HG03378 (cell line): Measurements from ENCODE around the gene SLC1A3.
"Not testable (repeated sequence)": the region's sequence is repeated elsewhere in the genome, so short reads cannot be mapped to it uniquely, and the experiment has no call there.

Experiments
- ATAC-seq: cut with Tn5 transposase; IDR thresholded peaks from one replicate; pipeline ENCODE4 v1.9.1; 2021; ENCODE audit warnings: mild to moderate bottlenecking, moderate library complexity; ENCODE audit not compliant: unreplicated experiment

Gene SLC1A3

DNA sequence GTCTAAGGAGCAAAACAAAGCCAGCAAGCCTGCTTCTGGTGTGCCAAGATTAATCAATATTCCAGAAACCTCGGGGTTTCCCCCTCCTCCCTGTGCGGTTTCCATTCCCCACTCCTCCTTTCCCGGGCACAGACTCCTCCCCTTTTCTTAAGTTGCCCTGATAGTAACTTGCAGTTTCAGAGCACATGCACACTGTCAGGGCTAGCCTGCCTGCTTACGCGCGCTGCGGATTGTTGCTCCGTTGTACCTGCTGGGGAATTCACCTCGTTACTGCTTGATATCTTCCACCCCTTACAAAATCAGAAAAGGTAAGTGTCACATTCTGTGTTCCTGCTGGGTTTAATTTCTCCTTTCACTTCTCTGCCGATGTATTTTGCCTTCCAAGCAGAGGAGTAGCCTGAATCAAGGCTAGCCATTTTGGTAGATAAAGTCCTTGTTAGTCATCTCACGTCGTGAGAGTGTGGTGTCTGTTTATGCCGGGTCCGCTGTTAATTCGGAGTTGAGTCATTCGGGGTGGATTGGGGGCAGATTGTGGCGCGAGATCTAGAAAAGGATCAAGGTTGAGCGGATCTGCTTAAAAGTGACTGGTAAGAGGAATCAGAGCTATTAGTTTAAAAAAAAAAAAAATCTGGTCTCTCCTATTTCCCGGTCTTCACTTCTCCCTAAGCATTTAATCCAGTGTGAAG, at the start of gene SLC1A3:
Gene SLC1A3, plus strand, starts transcription at position 179 of the 686 bp plus-strand sequence. CDS start 1,818 bp downstream, outside the sequence.
- ATAC-seq: peak; percentile 84

DNA sequence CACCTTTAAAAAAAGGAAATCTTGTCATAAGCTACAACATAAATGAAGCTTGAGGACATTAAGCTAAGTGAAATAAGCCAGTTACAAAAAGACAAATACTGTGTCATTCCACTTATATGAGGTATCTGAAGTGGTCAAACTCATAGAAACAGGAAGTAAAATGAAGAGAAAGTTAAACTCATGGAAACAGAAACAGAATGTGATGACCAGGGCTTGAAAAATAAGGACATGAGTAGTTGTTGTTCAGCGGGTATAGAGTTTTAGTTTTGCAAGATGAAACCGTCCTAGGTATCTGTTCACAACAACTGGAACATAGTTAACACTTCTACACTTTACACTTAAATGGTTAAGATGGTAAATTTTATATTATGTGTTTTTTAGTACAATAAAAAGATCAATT, 47.8 kb upstream of the SLC1A3 start:
- no peak for ATAC-seq

DNA sequence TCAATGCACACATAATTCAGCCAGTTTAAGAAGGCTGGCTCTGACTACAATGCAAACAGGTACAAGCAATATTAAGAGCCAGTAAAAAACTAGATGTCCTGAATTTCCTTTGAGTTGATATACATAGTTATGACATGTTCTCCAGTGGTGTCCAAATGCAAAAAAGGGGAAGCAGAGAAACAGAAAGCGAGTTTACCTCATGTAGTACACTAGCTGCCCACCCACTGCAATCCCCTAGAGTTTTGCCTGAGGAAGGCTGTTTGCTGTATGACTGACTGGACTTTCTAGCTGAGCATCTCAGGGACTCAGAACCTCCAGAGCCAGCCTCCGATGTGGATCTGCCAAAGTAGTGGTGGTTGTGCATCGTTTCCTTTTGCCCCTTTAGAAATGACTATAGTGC, 44.8 kb upstream of the SLC1A3 start:
- ATAC-seq: no peak

DNA sequence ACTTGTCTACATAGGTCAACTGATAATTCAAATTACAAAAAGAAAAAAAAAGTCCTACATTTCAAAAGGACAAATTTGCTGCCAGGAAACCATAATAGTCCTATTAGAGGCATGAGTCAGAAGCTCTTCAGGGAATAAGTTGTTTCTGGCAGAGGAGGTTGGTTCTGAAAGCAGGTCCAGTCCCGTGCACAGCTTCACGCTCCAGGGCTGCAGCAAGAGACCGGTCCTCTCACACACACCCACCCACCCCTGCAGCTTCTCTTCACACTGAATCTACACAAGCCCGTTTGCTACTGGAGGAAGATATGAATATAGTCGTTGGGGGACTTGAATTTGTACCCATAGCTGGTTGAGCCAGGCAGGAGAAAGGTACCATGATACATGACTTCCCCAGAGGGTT, 36.9 kb upstream of the SLC1A3 start:
- no peak for ATAC-seq

DNA sequence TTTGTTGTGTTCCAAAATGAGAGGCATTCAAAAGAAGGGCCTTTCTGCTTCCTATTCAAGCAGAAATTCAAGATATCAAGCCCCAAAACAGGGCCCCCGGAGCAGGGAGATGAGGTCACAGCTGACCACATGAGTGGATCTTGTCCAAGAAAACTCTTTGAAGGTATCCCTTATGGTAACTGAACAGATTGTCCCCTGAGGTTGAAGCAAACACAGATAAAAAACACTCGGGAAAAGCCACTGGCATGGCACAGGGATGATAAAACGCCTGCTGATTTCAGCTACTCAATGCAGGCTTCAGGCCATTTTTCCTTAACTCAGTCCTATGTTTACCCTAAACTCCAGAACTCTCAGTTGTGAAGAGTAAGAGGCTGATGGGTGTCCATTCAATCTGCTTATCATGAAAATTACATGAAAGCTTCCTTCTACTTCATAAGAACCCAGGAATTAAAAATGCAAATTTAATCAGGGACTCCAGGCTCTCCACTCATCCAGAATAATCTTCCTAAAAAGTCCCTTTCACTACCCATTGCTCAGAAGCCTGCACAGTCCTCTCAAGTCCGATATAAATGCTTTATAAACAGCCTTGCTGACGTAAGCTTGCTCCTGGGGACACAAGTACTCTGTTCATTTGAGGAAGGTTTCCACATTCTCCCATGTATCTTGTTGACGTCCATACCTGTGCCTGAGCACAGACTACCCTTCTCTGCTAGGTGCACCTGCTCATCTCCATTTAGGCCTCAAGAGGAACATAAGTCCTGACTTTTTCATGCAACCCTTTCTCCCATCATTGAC, 35.9 kb upstream of the SLC1A3 start:
- ATAC-seq: no peak

DNA sequence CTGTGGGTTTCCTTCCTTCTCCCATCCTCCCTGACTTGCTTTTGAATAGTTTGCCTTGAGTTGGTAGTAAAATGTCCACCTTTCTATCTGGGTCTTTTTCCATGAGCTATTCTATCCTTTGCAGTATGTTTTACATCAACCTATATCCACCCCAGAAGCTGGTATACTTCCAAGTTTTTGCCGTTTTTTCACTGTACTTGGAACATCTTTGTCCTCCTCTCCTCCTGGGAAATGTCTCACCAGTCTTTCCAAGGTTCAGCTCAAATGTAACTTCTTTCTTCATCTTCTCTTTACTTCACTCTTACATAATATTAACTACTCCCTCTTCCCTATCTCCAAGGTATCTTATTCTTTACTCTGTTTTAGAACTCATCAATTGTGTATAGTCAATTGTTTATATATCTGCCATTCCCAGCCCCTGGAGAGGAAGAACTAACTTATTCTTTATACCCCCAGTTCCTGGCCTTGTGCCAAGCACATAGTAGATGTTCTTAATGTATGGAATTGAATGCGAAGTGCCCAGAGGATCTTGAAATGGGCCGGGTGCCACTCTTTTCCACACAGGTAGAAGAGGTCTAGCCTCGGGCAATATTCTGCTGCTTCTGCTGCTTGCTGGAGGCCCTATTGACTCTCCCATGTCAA, 34.9 kb upstream of the SLC1A3 start:
- no peak for ATAC-seq

DNA sequence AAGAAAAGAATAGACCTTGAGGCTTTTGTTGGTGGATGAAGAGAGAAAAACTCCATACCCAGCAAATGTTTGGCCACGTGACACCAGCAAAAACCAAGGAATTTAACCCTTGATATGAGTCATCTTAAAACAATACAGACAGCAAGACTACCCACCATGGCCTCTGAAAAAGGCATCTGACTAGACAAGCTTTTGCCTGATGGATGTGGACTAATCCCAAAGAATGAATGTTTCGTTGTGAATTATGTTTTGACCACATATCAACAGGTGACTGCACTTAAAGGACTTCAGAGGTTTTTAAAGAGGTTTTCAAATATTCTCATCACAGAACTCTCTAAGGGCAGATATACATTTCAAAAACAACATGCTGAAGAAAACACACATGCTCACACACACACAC, 33.0 kb upstream of the SLC1A3 start:
- no peak for ATAC-seq

DNA sequence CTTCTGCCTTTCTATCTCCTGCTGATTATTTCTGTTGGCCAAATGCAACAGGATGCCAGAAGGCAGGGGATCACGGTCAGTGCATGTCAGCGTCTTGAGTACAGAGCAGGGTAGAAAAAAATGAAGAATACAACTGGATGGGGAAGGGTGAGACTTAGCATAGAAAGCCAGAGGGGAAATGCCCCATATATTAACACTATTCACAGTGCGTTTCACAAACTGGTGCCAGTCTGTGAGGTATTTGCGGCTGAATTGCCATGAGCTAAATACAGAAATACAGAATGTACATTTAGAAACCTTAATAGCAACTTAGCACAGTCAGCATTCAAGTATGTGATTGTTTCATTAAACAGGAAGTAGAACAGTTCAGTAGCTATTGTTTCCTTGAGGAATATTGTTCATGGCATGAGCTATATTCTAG, 31.0 kb upstream of the SLC1A3 start:
- ATAC-seq: no peak

DNA sequence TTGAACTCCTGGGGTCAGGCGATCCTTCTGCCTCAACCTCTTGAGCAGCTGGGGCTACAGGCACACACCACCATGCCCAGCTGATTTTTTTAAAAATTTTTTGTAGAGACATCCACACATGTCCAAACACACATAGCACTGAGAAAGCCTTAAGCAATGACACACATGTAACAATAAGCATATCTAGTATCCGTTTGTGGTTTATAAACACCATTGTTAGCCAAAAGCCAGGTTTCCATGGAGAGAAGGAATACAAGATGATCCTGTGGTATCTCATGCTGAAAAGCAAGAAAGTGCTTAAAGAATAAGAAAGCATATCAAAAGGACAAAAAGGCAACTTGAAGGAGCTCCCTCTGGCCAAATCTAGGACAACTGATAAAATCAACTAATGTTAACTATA, 29.7 kb upstream of the SLC1A3 start:
- no peak for ATAC-seq

DNA sequence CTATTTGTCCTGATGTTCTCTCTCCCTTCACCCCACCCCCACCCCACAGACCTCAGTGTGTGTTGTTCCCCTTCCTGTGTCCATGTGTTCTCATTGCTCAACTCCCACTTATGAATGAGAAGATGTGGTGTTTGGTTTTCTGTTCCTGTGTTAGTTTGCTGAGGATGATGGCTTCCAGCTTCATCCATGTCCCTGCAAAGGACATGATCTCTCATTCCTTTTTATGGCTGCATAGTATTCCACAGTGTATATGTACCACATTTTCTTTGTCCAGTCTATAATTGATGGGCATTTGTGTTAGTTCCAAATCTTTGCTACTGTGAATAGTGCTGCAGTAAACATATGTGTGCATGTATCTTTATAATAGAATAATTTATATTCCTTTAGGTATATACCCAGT, 26.5 kb upstream of the SLC1A3 start:
- not testable (repeated sequence) for ATAC-seq

DNA sequence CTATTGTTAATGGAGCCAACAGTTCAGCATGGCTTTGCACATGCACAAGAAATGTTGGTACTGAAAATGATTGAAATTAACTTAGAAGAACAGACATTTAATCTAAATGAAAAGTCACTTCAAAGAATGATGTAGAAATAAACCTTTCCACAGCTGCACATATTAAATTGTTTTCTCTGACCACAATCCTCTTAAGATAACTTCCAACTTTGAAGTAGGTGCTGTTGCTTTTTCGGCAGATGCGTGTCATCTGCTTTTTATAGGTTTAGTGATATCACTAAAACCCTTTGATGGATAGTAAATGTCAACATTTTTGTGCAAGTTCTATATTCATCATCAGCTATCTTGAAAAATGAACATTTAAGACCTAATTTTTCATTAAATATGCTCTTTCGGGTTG, 25.3 kb upstream of the SLC1A3 start:
- ATAC-seq: no peak

DNA sequence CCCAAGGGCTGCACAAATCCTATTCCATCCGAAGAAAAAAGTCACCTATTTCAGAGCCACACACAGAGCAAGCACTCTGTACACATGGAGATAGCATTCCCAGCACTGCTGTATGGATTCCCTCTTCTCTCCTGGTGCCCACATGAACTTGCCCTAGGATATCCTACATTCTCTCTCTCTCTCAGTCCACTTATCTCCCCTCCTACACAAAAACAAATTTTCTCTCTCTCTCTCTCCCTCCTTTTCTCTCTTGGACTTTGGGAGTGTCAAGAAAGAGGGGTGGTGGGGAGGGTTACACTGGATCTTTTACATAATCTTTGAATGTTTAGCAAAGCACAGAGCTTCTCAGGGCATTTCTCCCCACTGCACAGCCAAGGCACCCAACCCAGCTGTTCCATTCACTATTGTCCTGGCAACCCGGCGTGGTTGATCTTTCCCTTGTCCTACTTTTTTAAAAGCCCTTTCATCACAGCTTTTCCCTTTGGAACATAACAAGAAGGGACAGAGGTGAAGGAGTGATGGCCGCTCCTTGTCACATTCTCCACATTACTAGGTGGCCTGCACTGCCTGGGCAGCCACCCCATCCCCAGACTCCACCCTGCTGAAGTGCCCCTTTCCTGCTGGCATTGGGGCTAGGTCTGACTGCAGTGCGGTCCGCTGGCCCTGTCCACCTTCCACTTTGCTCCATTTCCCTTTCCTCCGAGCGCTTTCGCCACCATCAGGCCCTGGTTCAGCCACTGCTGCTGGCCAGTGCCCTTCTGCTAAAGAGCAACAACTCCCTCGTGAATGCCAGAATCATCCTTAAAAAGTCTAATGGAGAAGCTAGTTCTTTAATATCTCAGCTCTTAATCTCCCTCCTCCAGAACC, 22.2 kb upstream of the SLC1A3 start:
- ATAC-seq: no peak

DNA sequence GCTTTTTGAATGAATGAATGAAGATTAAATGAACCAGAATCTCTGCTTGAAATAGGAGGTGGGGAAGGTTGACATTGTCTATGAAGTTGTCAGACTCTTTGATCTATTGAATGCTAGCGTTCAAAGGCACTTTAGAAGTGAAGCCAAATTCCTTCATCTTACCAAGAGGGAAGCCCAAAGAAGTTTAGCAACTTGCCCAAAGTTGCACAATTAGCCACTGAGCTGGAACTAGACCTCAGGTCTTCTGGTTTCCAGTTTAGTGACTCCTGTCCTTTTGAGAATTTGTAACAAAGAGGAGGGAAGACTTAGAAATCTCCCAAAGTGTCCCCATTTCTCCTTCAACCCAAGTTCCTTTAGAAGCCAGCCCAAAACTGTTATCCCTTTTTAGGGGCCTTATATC, 20.7 kb upstream of the SLC1A3 start:
- ATAC-seq: no peak

DNA sequence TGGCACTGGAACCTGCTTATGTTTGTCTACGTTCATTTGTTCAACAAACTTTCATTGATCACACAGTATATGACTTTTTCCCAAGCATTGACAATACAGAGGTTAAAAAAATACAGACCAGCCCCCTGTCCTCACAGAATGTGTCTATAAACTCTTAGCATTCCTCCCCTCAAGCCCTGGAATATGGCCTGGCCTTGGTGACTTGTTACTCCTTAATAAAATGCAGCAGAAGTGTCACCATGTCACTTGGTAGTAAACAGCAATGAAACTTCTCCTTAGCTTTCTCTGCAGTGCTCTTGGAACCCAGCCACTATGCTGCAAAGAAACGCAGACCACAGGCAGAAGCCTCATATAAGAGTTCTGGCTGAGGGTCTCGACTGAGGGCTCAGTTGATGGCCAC, 19.1 kb upstream of the SLC1A3 start:
- no peak for ATAC-seq

DNA sequence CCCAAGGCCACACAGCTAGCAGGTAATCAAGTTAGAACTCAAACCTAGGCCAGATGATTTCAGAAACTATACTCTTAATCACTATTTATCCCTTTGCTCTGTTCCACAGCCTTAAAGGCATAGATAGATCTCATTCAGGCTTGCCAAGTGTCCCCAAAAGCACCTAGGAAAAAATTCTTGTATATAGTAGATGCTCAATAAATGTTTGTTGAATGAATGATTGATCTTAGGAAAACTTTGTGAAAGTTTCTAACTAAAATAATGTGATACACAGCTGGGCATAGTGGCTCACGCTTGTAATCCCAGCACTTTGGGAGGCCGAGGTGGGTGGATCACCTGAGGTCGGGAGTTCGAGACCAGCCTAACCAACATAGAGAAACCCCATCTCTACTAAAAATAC, 16.7 kb upstream of the SLC1A3 start:
- ATAC-seq: not testable (repeated sequence)

DNA sequence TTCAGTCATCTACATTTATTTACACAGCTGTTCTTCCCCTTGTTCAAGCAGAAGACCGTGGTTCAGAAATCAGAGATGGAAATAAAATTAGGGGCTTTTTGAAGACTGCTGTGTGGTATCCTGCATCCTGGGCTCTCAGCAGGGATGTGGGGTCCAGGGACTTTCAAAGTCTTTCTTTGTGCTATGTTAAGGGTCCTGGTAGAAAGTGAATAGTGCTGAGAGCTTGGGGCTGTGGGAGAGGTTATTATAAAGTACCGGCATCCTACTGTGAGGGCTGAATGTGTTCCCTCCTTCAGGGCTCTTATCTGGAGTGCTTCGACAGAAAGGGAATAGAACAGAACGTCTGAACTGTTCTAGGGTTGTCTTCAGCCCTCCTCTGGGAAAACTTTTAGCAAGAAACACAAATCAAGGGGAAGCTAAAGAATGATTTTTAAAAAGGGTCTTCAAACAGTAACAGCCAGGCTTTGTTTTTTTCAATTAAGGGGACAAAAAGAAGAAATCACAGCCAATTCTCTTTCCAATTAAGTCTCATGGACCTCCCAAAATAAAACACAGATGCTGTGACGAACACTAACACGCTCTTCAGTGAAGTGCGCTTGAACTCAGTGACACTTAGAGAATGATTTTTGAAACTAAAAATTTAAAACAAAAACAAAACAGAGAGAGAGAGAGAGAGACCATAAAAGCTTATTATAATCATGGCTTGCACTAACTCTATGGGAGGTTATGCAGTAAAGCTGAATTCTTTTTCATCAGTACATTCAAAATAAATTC, 15.7 kb upstream of the SLC1A3 start:
- ATAC-seq: no peak

DNA sequence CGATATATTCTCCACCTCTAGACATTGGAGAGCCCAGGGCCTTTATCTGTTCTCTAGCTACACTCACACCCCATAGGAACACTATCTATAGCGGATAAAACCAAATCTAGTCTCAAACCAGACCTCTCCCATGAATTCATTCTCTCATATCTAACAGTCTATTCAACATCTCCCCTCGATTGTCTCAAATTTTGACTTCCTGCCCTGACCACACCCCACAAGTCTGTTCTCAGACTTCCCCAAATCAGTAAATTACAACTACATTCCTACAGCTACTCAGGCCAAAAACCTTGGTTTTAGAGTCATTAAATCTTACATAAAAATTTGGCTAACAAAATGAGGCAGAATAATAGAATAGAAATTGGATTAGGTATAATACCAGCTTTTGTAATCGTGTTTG, 12.5 kb upstream of the SLC1A3 start:
- ATAC-seq: no peak

DNA sequence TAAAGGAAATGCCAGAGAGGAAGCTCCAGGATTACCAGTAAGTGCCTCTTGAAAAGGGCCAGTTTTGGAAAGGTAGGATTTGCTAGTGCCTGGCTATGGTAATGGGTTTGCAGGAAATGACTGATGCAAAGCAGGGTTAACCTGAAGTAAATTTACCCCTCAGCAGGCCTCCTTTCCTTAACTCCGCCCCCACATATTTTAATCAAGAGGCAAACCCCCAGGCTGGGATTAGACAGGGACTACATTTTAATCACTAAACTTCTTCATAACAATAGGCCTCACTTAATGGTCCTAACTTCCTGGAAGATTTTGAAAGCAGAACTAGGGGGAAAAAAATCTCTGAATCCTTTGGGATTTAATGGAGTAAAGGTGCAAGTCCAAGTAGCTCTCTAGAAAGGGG, 10.2 kb upstream of the SLC1A3 start:
- no peak for ATAC-seq

DNA sequence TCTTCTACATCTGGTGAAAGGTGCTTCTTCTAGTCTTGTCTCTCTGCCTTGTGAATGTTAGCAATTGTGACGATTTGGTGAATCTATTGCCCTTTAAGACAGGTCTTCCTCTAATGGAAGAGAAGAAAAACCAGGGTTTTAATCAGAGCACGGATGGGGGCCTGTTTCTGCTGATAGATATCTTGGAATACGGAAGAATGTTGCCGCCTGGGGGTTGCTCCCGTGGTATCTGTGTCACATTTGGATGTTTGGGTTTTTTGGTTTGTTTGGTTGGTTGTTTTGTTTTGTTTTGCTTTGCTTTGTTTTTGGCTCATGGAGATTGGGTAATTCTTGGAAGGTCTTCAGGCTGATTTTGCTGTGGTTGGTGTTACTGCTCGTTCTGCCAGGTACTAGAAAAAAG, 9.7 kb upstream of the SLC1A3 start:
- no peak for ATAC-seq

DNA sequence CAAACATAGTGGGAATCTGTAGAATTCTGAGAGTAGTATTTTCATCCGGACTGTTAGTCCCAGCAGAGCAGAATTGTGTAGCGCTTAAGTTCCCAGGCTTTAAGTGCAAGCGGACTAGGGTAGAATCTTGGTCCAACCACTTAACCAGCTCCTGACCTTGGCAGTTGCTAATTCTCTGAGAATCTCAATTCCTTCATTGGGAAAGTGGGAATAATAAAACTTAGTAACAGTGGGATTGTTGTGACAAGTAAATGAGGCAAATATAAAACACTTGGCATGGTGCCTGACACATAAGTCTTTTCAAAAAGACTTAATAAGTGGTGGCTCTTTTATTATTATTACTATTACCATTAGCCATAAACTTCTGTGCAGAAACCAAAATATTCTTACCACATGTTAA, 8.4 kb upstream of the SLC1A3 start:
- ATAC-seq: no peak
